ENCODE measurements around the gene IL12RB2. TPM values are rescaled to one million over a fixed set of nuclear protein-coding genes. Genes with fewer than 3 reads are reported as not detected.
A peak's percentile ranks its signal among the peaks of the same experiment; 100 is the strongest.
"Not testable (repeated sequence)": the region's sequence is repeated elsewhere in the genome, so short reads cannot be mapped to it uniquely, and the experiment has no call there.

IL12RB2 gene
- total and polyA plus RNA-seq, 2 donors (not counting 1 experiment from before 2014, with no cell fraction given), result 0.01 TPM; not detected in 1

DNA sequence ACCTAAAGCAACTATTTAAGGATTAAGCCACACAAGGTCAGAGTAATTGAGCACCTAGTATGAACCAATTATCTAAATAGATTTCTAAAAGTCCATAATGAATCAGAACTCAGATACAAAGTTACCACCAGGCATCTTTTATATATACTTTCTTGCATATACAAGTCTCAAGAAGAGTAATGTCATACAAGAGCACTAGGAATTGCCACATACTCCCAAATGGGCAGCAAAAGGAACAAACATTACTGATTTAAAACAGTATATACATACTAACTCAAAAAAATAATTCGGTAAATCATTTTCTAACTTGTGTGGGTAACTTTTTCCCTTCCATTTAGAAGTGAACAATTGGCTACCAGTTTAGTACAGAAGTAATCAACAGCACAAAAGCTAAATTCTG is 100.5 kb downstream of the IL12RB2 start:
- H3K36me3 ChIP-seq (ENCODE audit: control insufficient read depth, insufficient read depth, low read length), result no peaks in the 10 kb centered on the region
- peak in 1 of 2 donors; percentile 55 for DNase-seq (ENCODE audit: low read depth in 2 of 2)
- TF ChIP-seq EZH2 (IDR thresholded peaks at IDR 0.05; ENCODE audit: low read length, missing control alignments), result no peak
- TF ChIP-seq, protein P1, sequence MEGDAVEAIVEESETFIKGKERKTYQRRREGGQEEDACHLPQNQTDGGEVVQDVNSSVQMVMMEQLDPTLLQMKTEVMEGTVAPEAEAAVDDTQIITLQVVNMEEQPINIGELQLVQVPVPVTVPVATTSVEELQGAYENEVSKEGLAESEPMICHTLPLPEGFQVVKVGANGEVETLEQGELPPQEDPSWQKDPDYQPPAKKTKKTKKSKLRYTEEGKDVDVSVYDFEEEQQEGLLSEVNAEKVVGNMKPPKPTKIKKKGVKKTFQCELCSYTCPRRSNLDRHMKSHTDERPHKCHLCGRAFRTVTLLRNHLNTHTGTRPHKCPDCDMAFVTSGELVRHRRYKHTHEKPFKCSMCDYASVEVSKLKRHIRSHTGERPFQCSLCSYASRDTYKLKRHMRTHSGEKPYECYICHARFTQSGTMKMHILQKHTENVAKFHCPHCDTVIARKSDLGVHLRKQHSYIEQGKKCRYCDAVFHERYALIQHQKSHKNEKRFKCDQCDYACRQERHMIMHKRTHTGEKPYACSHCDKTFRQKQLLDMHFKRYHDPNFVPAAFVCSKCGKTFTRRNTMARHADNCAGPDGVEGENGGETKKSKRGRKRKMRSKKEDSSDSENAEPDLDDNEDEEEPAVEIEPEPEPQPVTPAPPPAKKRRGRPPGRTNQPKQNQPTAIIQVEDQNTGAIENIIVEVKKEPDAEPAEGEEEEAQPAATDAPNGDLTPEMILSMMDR (conservative IDR thresholded peaks at IDR 0.05 in 1 of 2, IDR thresholded peaks at IDR 0.05 in 1 of 2; ENCODE audit: low read depth in 1 of 2, low read length in 2 of 2), result no peak
- H2AFZ ChIP-seq (ENCODE audit: low read length), result no peak overlapping the region
- no peaks in the 10 kb centered on the region for H3K27me3 ChIP-seq (ENCODE audit: control insufficient read depth, insufficient read depth, low read length)
- H3K9me3 ChIP-seq (ENCODE audit: control insufficient read depth, insufficient read depth, low read depth, low read length), result no peaks in the 10 kb centered on the region
- H3K79me2 ChIP-seq (ENCODE audit: control insufficient read depth, insufficient read depth, low read length), result no peaks in the 10 kb centered on the region
- peak overlapping the region; percentile 6 for H3K27ac ChIP-seq (ENCODE audit: insufficient read depth, low read length)
- no peak overlapping the region for H3K4me3 ChIP-seq (replicated peaks in 1 of 4; ENCODE audit: control extremely low read depth in 1 of 4, insufficient read depth in 1 of 4, low read depth in 3 of 4, low read length in 4 of 4)
- H3K4me2 ChIP-seq (ENCODE audit: extremely low read depth, insufficient read depth, low read length), result peak overlapping the region; percentile 35
- H3K9ac ChIP-seq (ENCODE audit: insufficient read depth, low read length), result no peak overlapping the region
- no peaks in the 10 kb centered on the region for H4K20me1 ChIP-seq (ENCODE audit: control insufficient read depth, extremely low read depth, insufficient read depth, low read length)
- H3K4me1 ChIP-seq (ENCODE audit: control insufficient read depth, extremely low read depth, insufficient read depth, low read length), result peaks cover 6% of the 10 kb centered on the region

DNA sequence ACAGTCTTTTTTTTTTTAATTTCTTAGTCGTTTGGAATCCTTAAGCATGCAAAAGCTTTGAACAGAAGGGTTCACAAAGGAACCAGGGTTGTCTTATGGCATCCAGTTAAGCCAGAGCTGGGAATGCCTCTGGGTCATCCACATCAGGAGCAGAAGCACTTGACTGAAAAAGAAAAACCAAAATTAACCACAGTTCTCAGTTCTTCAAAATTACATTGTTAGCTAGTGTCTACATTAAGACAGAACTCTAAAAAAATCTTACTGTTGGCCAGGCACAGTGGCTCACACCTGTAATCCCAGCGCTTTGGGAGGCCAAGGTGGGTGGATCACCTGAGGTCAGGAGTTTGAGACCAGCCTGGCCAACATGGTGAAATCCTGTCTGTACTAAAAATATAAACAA is 105.4 kb downstream of the IL12RB2 start:
- not testable (repeated sequence) for H4K20me1 ChIP-seq (ENCODE audit: control insufficient read depth, extremely low read depth, insufficient read depth, low read length); H3K27me3 ChIP-seq (ENCODE audit: control insufficient read depth, insufficient read depth, low read length); H3K4me1 ChIP-seq (ENCODE audit: control insufficient read depth, extremely low read depth, insufficient read depth, low read length); DNase-seq (ENCODE audit: low read depth in 2 of 2); H3K9ac ChIP-seq (ENCODE audit: insufficient read depth, low read length); H3K27ac ChIP-seq (ENCODE audit: insufficient read depth, low read length); H3K4me2 ChIP-seq (ENCODE audit: extremely low read depth, insufficient read depth, low read length); H3K36me3 ChIP-seq (ENCODE audit: control insufficient read depth, insufficient read depth, low read length); H3K9me3 ChIP-seq (ENCODE audit: control insufficient read depth, insufficient read depth, low read depth, low read length); H3K4me3 ChIP-seq (replicated peaks in 1 of 4; ENCODE audit: control extremely low read depth in 1 of 4, insufficient read depth in 1 of 4, low read depth in 3 of 4, low read length in 4 of 4); H2AFZ ChIP-seq (ENCODE audit: low read length)
- peaks cover 21% of the 10 kb centered on the region for H3K79me2 ChIP-seq (ENCODE audit: control insufficient read depth, insufficient read depth, low read length)

DNA sequence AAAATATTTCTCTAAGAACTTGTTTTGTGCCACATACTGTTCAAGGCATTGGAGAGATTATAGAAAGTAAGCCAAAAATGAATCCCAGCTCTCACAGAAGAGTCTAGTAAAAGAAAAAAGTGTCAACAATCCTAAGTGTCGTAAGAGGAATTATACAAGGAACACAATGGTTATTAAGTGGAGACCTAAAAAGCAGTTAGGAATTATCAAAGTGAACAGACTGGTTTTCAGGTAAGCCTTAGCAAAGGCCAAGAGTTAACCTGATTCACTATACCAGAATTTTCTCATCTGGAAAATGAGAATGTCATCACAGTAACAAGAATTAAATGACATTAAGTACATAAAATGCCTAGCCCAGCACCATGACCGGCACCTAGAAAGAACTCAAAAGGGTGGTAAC is 106.9 kb downstream of the IL12RB2 start:
- no peaks in the 10 kb centered on the region for H3K4me1 ChIP-seq (ENCODE audit: control insufficient read depth, extremely low read depth, insufficient read depth, low read length)
- H3K79me2 ChIP-seq (ENCODE audit: control insufficient read depth, insufficient read depth, low read length), result peaks cover 34% of the 10 kb centered on the region
- no peak overlapping the region for H3K9ac ChIP-seq (ENCODE audit: insufficient read depth, low read length)
- H3K9me3 ChIP-seq (ENCODE audit: control insufficient read depth, insufficient read depth, low read depth, low read length), result no peaks in the 10 kb centered on the region
- no peak overlapping the region for H3K27ac ChIP-seq (ENCODE audit: insufficient read depth, low read length)
- peaks cover 3% of the 10 kb centered on the region for H3K36me3 ChIP-seq (ENCODE audit: control insufficient read depth, insufficient read depth, low read length)
- H3K4me3 ChIP-seq (replicated peaks in 1 of 4; ENCODE audit: control extremely low read depth in 1 of 4, insufficient read depth in 1 of 4, low read depth in 3 of 4, low read length in 4 of 4), result no peak overlapping the region
- no peak overlapping the region for H2AFZ ChIP-seq (ENCODE audit: low read length)
- H4K20me1 ChIP-seq (ENCODE audit: control insufficient read depth, extremely low read depth, insufficient read depth, low read length), result no peaks in the 10 kb centered on the region
- DNase-seq (ENCODE audit: low read depth in 2 of 2), result no peak
- no peaks in the 10 kb centered on the region for H3K27me3 ChIP-seq (ENCODE audit: control insufficient read depth, insufficient read depth, low read length)
- no peak for TF ChIP-seq EZH2 (IDR thresholded peaks at IDR 0.05; ENCODE audit: low read length, missing control alignments)
- TF ChIP-seq, protein P1 (conservative IDR thresholded peaks at IDR 0.05 in 1 of 2, IDR thresholded peaks at IDR 0.05 in 1 of 2; ENCODE audit: low read depth in 1 of 2, low read length in 2 of 2), result no peak
- no peak overlapping the region for H3K4me2 ChIP-seq (ENCODE audit: extremely low read depth, insufficient read depth, low read length)
